T-helper 22 cell (primary cell): Measurements from ENCODE around the gene MAGEA8.
"Not testable (repeated sequence)": the region's sequence is repeated elsewhere in the genome, so short reads cannot be mapped to it uniquely, and the experiment has no call there.

Experiments
- DNase-seq: peaks from one replicate; pipeline ENCODE4 v3.0.0-alpha.2; 2020; ENCODE audit warnings: low read depth

MAGEA8 gene, protein sequence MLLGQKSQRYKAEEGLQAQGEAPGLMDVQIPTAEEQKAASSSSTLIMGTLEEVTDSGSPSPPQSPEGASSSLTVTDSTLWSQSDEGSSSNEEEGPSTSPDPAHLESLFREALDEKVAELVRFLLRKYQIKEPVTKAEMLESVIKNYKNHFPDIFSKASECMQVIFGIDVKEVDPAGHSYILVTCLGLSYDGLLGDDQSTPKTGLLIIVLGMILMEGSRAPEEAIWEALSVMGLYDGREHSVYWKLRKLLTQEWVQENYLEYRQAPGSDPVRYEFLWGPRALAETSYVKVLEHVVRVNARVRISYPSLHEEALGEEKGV

GRCh38 chrX:149881081-149881711 lies at the start of gene MAGEA8:
Gene MAGEA8, plus strand, starts transcription at chrX:149881183. Its CDS starts 3,090 bp downstream, at chrX:149884273.
- DNase-seq: no peak

- no peak for DNase-seq
Measured at GRCh38 chrX:149831473-149831872, 49.5 kb upstream of the MAGEA8 start.

DNA sequence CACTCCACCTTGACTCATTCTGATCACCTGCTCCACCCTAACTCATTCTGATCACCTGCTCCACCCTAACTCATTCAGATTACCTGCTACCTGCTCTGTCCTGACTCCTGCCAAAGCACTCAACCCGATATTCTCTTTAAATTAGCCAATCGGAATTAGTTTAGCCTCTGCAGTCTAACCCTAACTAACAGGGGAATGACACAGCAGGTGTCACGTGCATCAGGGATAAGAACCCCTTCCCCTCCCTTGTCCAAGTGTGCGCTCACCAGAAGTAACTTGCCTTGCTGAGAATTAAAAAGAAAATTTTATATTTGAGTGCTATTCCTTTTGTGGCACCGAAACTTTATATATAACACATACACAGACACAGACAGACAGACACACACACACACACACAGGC lies 44.3 kb upstream of the MAGEA8 start:
- not testable (repeated sequence) for DNase-seq

GRCh38 chrX:149837167-149837566 lies 43.8 kb upstream of the MAGEA8 start:
- DNase-seq: no peak

DNA sequence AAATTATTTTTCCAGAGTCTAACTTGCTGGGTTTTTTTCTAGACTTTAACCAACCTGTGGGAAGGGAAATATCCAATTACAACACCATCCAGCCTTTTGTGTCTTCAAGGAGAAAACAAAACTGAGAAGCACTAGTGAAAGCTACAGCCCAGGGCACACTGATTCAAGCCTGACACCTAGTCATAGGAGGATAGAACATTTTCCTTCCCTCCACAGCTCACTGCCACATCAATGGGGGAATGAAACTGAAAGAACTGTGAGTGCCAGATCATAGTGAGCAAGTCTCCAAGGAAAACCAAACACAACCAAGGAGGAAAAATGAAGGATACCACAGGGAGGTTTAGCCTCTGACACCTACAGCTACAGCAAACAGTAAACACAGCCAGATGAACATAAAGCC lies 43.3 kb upstream of the MAGEA8 start:
- DNase-seq: no peak

DNA sequence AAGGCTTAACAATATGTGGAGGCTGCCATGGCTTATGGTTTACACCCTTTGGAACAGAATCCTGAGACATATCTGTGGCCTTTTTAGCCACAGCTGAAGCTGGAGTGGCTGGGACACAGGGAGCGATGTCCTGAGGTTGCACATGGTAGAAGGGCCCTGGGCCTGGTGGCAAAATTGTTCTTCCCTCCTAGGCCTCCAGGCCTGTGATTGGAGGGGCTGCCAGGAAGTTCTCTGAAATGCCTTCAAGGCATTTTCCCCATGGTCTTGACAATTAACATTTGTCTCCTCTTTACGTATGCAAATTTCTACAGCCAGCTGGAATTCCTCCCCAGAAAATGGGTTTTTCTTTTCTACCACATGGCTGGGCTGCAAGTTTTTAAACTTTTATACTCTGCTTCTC lies 39.1 kb upstream of the MAGEA8 start:
- DNase-seq: no peak

GRCh38 chrX:149845385-149845784 lies 35.6 kb upstream of the MAGEA8 start:
- no peak for DNase-seq

DNA sequence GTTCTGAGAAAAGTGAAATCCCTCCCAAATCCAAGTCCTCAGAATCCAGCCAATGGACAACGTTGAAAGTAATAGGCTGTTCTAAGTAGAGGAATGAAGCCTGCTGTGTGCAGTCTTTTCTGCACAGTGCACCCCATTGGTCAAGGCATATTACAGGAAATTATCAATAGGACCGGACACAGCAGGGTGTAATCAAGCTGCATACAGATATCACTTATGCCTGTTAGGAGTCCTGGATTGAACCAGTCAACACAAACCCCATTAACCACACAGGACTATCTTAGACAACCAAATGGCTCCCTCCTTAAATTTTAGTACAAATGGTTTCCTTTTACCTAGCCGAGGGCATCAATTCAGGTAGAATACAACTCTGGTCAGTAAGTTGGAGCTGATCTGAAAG lies 34.2 kb upstream of the MAGEA8 start:
- DNase-seq: no peak

- DNase-seq: no peak
Measured at GRCh38 chrX:149848855-149849254, 32.1 kb upstream of the MAGEA8 start.

DNA sequence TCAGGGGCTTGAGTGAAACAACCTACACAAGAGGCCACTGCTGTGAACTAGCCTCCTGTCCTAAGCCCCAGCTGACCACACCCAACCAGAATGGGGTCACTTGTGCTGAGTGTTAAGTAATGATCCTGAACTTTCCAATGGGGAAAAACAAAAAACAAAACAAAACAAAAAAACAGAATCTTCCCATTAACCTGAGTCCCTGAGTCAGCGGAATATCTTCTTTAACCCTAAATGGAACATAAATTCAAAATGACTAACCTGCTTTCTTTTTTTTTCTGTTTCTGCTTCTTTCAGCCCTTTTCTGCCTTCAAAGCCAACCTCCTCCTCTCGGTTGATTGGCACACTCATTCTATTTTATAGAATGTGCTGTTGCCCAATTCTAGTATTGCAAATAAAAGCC lies 31.2 kb upstream of the MAGEA8 start:
- no peak for DNase-seq

DNA sequence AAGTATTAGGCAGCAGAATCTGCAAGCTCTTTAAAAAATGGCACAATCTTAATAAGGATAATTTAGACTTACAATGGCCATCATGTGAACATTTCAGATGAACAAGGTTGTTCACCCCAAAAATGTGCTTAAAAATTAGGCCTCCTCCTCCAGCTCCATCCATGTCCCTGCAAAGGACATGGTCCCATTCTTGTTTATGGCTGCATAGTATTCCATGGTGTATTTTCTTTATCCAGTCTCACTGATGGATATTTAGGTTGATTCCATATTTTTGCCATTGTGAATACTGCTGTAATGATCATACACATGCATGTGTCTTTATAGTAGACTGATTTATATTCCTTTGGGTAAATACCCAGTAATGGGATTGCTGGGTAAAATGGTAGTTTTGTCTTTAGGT lies 29.1 kb upstream of the MAGEA8 start:
- DNase-seq: no peak

DNA sequence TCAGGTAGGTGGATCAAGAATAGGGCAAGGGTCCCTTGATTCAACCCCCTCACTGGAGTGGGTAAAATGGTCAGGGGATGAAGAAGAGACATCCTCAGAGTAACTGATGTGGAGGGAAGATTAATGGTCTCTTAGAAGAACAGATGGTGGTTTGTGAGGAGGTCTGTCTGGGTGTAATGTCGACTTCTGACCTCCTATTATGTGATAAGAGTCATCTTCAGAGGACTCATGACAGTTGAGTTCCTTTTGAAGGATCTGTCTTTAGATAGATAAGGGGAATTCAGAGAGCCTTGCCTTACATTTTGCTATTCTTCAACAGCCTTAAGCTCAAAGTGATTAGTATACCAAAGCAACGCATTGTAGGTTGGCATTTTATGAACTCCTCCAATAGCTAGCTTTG lies 27.1 kb upstream of the MAGEA8 start:
- no peak for DNase-seq

DNA sequence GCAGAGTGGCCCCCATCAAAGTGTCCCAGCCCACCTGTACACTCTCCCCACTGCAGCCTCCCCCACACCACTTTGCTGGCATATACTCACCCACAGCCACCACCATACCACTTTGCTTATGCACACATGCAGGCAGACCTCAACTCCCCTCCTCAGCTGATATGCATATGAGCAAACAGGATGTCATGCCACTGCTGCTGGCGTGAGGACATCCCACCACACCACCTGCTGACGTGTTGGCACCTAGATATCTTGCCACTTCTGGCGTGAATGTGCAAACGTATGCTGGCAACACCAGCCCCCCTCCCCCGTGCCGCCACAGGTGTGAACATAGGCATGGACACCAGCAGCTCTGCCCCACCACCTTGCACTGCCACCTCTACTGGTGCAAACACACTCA lies 22.4 kb upstream of the MAGEA8 start:
- no peak for DNase-seq

GRCh38 chrX:149860445-149860844 lies 20.5 kb upstream of the MAGEA8 start:
- DNase-seq: no peak

DNA sequence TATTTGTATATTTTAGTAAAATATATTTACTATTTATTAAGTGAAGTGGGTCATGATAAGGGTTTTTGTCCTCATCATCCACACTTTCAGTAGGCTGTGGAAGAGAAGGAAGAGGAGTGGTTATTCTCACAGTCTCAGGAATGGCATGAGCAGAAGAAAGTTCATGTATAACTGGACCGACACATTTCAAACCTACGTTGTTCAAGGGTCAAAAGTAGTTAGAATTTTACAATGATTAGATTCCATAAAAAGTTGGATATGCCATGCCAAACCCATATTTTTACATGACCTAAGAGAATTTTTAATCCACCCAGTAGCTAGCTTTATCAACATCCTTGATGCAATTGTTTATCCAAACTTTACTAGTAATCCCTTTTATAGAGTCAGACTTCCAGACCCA lies 15.6 kb upstream of the MAGEA8 start:
- no peak for DNase-seq

GRCh38 chrX:149867488-149867887 lies 13.5 kb upstream of the MAGEA8 start:
- DNase-seq: no peak

DNA sequence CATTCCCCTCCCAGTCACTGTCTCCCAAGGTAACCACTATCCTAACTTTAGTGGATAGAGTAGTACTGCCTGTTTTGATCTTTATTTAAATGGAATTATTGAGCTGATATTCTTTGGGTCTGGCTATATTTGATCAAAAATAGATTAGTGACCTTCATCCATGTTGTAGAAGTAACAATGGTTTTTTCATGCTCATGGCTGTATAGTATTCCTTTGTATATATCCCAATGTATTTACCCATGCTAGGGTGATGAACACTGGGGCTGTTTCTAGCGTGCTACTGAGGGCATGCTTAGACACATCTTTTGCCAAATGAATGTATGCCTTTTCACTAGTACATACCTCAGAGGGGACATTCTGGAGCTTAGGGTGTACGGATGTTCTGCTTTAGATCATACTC lies 10.1 kb upstream of the MAGEA8 start:
- no peak for DNase-seq

DNA sequence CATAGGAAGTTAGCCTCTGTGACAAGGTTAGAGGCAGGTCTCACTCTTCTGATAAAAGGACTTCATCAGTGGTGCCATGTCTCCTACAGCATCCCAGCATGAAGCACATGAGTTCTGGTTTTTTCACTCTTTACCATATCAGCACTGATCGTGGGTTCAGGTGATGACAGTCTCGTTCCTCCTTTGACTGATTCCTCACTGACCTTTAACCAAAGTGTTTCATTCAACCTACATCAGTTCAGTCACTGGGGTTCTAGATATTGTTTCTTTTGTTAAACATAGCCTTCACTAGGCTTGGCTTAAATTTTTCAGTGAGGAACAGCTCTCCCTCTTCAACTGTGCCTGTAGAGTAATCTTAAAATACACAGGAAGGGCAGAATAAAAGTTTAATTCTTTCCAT lies 9.6 kb upstream of the MAGEA8 start:
- no peak for DNase-seq

DNA sequence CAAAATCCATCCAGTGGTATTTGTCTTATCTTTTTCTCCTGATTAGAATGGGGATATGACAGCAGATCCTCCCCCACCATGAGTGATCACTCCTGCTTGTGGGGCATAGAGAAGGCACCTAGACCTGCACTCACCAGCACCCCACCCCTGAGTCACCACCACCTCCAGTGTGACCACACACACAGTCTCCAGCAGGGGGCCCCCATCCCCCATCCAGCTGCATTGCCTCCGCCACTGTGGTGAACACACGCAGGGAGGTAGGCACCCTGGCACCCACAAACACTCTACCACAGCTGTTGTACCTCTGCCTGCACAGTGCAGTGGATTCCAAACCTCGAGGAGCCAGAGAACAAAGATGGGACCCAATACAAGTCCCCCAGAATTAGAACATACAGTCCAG lies 9.0 kb upstream of the MAGEA8 start:
- no peak for DNase-seq

GRCh38 chrX:149877157-149877556 lies 3.8 kb upstream of the MAGEA8 start:
- no peak for DNase-seq

GRCh38 chrX:149877636-149878035 lies 3.3 kb upstream of the MAGEA8 start:
- no peak for DNase-seq

GRCh38 chrX:149890828-149891227 lies 9.8 kb downstream of the MAGEA8 start:
- DNase-seq: not testable (repeated sequence)

DNA sequence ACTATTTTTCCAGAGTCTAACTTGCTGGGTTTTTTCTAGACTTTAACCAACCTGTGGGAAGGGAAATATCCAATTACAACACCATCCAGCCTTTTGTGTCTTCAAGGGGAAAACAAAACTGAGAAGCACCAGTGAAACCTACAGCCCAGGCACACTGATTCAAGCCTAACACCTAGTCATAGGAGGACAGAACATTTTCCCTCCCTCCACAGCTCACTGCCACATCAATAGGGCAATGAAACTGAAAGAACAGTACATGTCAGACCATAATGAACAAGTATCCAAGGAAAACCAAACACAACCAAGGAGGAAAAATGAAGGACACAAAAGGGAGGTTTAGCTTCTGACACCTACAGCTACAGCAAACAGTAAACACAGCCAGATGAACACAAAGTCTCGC lies 17.6 kb downstream of the MAGEA8 start:
- no peak for DNase-seq
